HG02678 (cell line): ENCODE data around the gene YPEL1.
"Not testable (repeated sequence)": the region's sequence is repeated elsewhere in the genome, so short reads cannot be mapped to it uniquely, and the experiment has no call there.

Source experiments
- ATAC-seq: cut with Tn5 transposase; IDR thresholded peaks from one replicate; pipeline ENCODE4 v1.9.1; 2021; ENCODE audit warnings: mild to moderate bottlenecking, moderate library complexity; ENCODE audit not compliant: unreplicated experiment

Gene YPEL1

GRCh38 chr22:21724496-21724895 is 11.1 kb downstream of the YPEL1 start:
- ATAC-seq, result not testable (repeated sequence)

GRCh38 chr22:21721195-21721852 is 14.3 kb downstream of the YPEL1 start:
- ATAC-seq, result not testable (repeated sequence)

GRCh38 chr22:21720191-21720859 is 15.3 kb downstream of the YPEL1 start:
- ATAC-seq, result not testable (repeated sequence)

GRCh38 chr22:21719024-21719423 is 16.6 kb downstream of the YPEL1 start:
- ATAC-seq, result no peak

GRCh38 chr22:21718499-21718898 is 17.1 kb downstream of the YPEL1 start:
- no peak for ATAC-seq

- ATAC-seq, result not testable (repeated sequence)
Measured at GRCh38 chr22:21716395-21717122, 19.0 kb downstream of the YPEL1 start.

- no peak for ATAC-seq
Measured at GRCh38 chr22:21714786-21715185, 20.8 kb downstream of the YPEL1 start.

GRCh38 chr22:21714059-21714770 is 21.4 kb downstream of the YPEL1 start:
- no peak for ATAC-seq

- no peak for ATAC-seq
Measured at GRCh38 chr22:21713428-21714058, 22.1 kb downstream of the YPEL1 start.

- ATAC-seq, result no peak
Measured at GRCh38 chr22:21712751-21713427, 22.7 kb downstream of the YPEL1 start.

- no peak for ATAC-seq
Measured at GRCh38 chr22:21711851-21712250, 23.7 kb downstream of the YPEL1 start.

- no peak for ATAC-seq
Measured at GRCh38 chr22:21710156-21710555, 25.4 kb downstream of the YPEL1 start.

GRCh38 chr22:21709688-21710087 is 25.9 kb downstream of the YPEL1 start:
- ATAC-seq, result no peak

GRCh38 chr22:21708960-21709359 is 26.6 kb downstream of the YPEL1 start:
- no peak for ATAC-seq

- no peak for ATAC-seq
Measured at GRCh38 chr22:21707677-21708076, 27.9 kb downstream of the YPEL1 start.

GRCh38 chr22:21703684-21704316 is 31.8 kb downstream of the YPEL1 start:
- ATAC-seq, result no peak

- ATAC-seq, result no peak
Measured at GRCh38 chr22:21702700-21703683, 32.6 kb downstream of the YPEL1 start.

- no peak for ATAC-seq
Measured at GRCh38 chr22:21702094-21702493, 33.5 kb downstream of the YPEL1 start.
